Right forelimb (tissue), 1 donor: Measurements from ENCODE around the gene CD19.
"Not testable (repeated sequence)": the region's sequence is repeated elsewhere in the genome, so short reads cannot be mapped to it uniquely, and the experiment has no call there.

Experiments used
- DNase-seq: peaks from one replicate; pipeline ENCODE4 v3.0.0-alpha.2; 2018

CD19 gene

GRCh38 chr16:28910086-28911031 is 21.4 kb upstream of the CD19 start:
- no peak for DNase-seq

GRCh38 chr16:28912558-28912957 is 19.2 kb upstream of the CD19 start:
- DNase-seq: no peak

- DNase-seq: no peak
Measured at GRCh38 chr16:28913946-28914724, 17.6 kb upstream of the CD19 start.

GRCh38 chr16:28915181-28915580 is 16.6 kb upstream of the CD19 start:
- no peak for DNase-seq

- DNase-seq: no peak
Measured at GRCh38 chr16:28917095-28917494, 14.7 kb upstream of the CD19 start.

- DNase-seq: no peak
Measured at GRCh38 chr16:28918698-28919097, 13.1 kb upstream of the CD19 start.

- DNase-seq: no peak
Measured at GRCh38 chr16:28923231-28923587, 8.6 kb upstream of the CD19 start.

- no peak for DNase-seq
Measured at GRCh38 chr16:28923652-28924398, 7.9 kb upstream of the CD19 start.

GRCh38 chr16:28924399-28924761 is 7.4 kb upstream of the CD19 start:
- no peak for DNase-seq

GRCh38 chr16:28924762-28925385 is 6.9 kb upstream of the CD19 start, which contains the start of gene RABEP2:
Gene RABEP2, minus strand, starts transcription at chr16:28925238. Its CDS starts 75 bp downstream, at chr16:28925163.
- DNase-seq: peak; percentile 99

GRCh38 chr16:28925386-28926228 is 6.2 kb upstream of the CD19 start:
- no peak for DNase-seq

GRCh38 chr16:28926284-28926683 is 5.5 kb upstream of the CD19 start:
- DNase-seq: not testable (repeated sequence)

- DNase-seq: no peak
Measured at GRCh38 chr16:28927815-28928214, 4.0 kb upstream of the CD19 start.

GRCh38 chr16:28930203-28930602 is 1.6 kb upstream of the CD19 start:
- no peak for DNase-seq

GRCh38 chr16:28930652-28931051 is 1.1 kb upstream of the CD19 start:
- DNase-seq: no peak

- DNase-seq: no peak
Measured at GRCh38 chr16:28932339-28933141, 769 bp downstream of the CD19 start.

GRCh38 chr16:28933171-28933570 is 1.4 kb downstream of the CD19 start:
- no peak for DNase-seq

GRCh38 chr16:28935346-28935745 is 3.6 kb downstream of the CD19 start:
- DNase-seq: no peak

GRCh38 chr16:28935924-28936783 is 4.4 kb downstream of the CD19 start:
- DNase-seq: peak; percentile 76

- no peak for DNase-seq
Measured at GRCh38 chr16:28936784-28937155, 5.0 kb downstream of the CD19 start.
